GM18861 (cell line): Measurements from ENCODE around the gene NUP153.

Experiments used
- ATAC-seq: cut with Tn5 transposase; IDR thresholded peaks from one replicate; pipeline ENCODE4 v1.9.1; 2021; ENCODE audit not compliant: unreplicated experiment

Gene NUP153

GRCh38 chr6:17672064-17672718 is 34.5 kb downstream of the NUP153 start:
- ATAC-seq = no peak

- no peak for ATAC-seq
Measured at GRCh38 chr6:17666646-17667045, 40.1 kb downstream of the NUP153 start.

- no peak for ATAC-seq
Measured at GRCh38 chr6:17665132-17665531, 41.6 kb downstream of the NUP153 start.

- ATAC-seq = no peak
Measured at GRCh38 chr6:17663226-17663625, 43.5 kb downstream of the NUP153 start.

GRCh38 chr6:17662585-17662984 is 44.1 kb downstream of the NUP153 start:
- no peak for ATAC-seq

GRCh38 chr6:17656644-17657043 is 50.1 kb downstream of the NUP153 start:
- ATAC-seq = no peak

GRCh38 chr6:17656092-17656491 is 50.6 kb downstream of the NUP153 start:
- ATAC-seq = no peak

GRCh38 chr6:17653198-17653882 is 53.4 kb downstream of the NUP153 start:
- no peak for ATAC-seq

- ATAC-seq = no peak
Measured at GRCh38 chr6:17650656-17651309, 55.9 kb downstream of the NUP153 start.

GRCh38 chr6:17648745-17649144 is 58.0 kb downstream of the NUP153 start:
- no peak for ATAC-seq

GRCh38 chr6:17640477-17640917 is 66.2 kb downstream of the NUP153 start:
- ATAC-seq = no peak

- no peak for ATAC-seq
Measured at GRCh38 chr6:17638212-17638715, 68.5 kb downstream of the NUP153 start.

- no peak for ATAC-seq
Measured at GRCh38 chr6:17635568-17635967, 71.2 kb downstream of the NUP153 start.

GRCh38 chr6:17633465-17634188 is 73.1 kb downstream of the NUP153 start:
- no peak for ATAC-seq

- ATAC-seq = no peak
Measured at GRCh38 chr6:17632934-17633333, 73.8 kb downstream of the NUP153 start.

- ATAC-seq = no peak
Measured at GRCh38 chr6:17630511-17631073, 76.1 kb downstream of the NUP153 start.

- no peak for ATAC-seq
Measured at GRCh38 chr6:17629824-17630510, 76.8 kb downstream of the NUP153 start.

GRCh38 chr6:17628873-17629272 is 77.9 kb downstream of the NUP153 start:
- no peak for ATAC-seq

GRCh38 chr6:17624396-17624795 is 82.3 kb downstream of the NUP153 start:
- no peak for ATAC-seq

GRCh38 chr6:17622144-17622543 is 84.6 kb downstream of the NUP153 start:
- no peak for ATAC-seq
